ENCODE data around the gene ZNF335.

GRCh38 chr20:46009816-46010215 lies 37.8 kb upstream of the ZNF335 start:
- TF ChIP-seq CTCF (IDR thresholded peaks at IDR 0.05), result no peak
- TF ChIP-seq POLR2A (IDR thresholded peaks at IDR 0.05), result no peak

Measured in Peyer's patch (tissue), 4 donors.